GM19372 (cell line): ENCODE data around the gene EPB41L4B.
"Not testable (repeated sequence)": the region's sequence is repeated elsewhere in the genome, so short reads cannot be mapped to it uniquely, and the experiment has no call there.

Experiments used
- ATAC-seq: cut with Tn5 transposase; IDR thresholded peaks from one replicate; pipeline ENCODE4 v1.9.1; 2021; ENCODE audit warnings: mild to moderate bottlenecking, low read depth, moderate library complexity; ENCODE audit not compliant: unreplicated experiment

The EPB41L4B gene

GRCh38 chr9:109320742-109321448 lies at the start of gene EPB41L4B:
EPB41L4B (minus strand) TSS chr9:109321059; CDS start chr9:109320446, 613 bp downstream.
- ATAC-seq = peak; percentile 97

DNA sequence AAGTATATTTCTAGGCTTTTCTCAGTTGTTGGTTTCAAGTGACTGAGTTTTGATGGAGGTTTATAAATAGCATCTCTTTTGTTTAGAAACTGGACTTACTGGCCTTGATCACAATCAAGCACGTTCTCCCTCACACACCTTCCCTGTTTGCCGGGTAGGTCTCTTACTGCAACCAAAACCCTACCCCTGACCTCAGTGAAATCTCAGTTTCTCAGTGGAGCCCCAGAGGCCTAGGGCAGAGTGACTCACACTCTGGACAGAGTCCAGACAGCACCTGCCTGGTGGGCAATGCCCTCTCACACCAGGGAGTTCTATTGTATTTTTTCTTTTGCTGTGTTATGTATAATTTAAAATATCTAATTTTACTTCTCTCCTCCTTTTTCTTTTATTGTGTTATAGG lies 48.4 kb upstream of the EPB41L4B start:
- peak; percentile 74 for ATAC-seq

- no peak for ATAC-seq
Measured at GRCh38 chr9:109360771-109361170, 39.9 kb upstream of the EPB41L4B start.

DNA sequence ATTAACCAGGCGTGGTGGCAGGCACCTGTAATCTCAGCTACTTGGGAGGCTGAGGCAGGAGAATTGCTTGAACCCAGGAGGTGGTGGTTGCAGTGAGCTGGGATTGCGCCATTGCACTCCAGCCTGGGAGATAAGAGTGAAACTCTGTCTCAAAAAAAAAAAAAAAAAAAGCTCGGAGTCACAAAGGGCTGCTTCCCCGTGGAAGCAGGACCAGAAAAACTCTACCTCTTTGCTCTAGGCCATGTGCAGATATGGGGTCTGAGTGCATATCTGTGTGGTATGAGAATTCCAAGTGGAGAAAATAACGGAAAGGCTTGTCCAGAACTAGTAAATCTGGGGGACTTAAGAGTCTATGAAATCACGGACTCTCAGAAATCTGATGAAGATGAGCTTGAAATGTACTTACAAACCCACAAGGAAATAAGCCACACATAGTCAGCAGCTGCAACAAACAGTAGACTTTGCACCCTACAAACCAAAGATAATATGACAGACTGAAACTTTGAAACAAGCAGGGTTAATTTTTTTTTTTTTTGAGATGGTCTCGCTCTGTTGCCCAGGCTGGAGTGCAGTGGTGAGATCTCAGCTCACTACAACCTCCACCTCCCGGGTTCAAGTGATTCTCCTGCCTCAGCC lies 38.2 kb upstream of the EPB41L4B start:
- not testable (repeated sequence) for ATAC-seq

GRCh38 chr9:109355564-109356297 lies 34.9 kb upstream of the EPB41L4B start:
- ATAC-seq = no peak

- no peak for ATAC-seq
Measured at GRCh38 chr9:109354190-109354589, 33.3 kb upstream of the EPB41L4B start.

DNA sequence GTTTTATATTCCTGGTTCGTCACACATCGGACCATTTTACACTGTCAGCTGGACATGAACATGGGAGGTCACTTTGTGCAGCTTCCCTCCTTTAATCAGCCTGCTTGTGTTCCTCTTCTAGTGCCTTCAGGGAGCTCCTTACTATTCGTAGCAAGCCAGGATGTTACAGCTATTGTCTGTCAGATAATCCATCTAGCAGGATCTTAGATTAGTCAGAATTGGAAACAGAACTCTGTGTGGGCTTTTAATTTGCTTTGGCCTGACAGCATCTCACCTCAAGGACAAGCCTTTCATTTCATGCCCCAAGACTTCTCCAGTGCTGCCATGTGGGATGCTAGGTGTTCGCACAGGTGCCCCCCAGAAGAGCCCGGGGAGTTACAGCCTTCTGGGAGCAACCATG lies 30.2 kb upstream of the EPB41L4B start:
- ATAC-seq = no peak

DNA sequence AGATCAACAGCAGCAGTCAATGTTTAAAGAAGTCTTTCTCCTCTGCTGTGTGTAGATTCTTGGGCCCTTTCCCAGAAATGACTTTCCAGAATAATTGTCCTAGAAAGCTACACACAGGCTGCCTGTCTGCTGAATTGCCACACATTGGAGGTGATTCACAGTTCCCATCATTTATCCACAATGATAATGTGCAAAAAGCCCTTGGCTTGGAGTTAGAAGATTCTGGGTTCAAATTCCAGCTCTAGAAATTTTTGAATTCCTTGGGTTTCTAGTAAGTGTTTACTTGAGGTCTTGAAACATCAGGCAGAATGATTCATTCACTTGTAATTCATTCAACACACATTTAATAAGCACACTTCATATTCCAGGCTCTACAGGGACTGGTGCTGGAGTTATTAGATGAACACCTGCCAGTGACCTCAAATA lies 28.6 kb upstream of the EPB41L4B start:
- no peak for ATAC-seq

GRCh38 chr9:109346904-109347303 lies 26.0 kb upstream of the EPB41L4B start:
- ATAC-seq = no peak

GRCh38 chr9:109344866-109345265 lies 24.0 kb upstream of the EPB41L4B start:
- ATAC-seq = no peak

- no peak for ATAC-seq
Measured at GRCh38 chr9:109342878-109343277, 22.0 kb upstream of the EPB41L4B start.

- ATAC-seq = no peak
Measured at GRCh38 chr9:109341561-109341960, 20.7 kb upstream of the EPB41L4B start.

DNA sequence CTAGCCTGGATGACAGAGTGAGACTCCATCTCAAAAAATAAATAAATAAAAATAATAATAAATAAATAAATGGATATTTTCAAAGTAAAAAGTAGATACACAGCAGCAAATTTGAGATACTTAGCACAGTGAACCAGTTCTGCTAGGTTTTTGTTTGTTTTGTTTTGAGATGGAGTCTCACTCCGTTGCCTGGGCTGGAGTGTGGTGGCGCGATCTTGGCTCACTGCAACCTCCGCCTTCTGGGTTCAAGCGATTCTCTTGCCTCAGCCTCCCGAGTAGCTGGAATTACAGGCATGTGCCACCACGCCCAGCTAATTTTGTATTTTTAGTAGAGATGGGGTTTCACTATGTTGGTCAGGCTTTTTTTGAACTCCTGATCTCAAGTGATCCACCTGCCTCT lies 20.1 kb upstream of the EPB41L4B start:
- ATAC-seq = not testable (repeated sequence)

- ATAC-seq = no peak
Measured at GRCh38 chr9:109336409-109336808, 15.6 kb upstream of the EPB41L4B start.

GRCh38 chr9:109335929-109336328 lies 15.1 kb upstream of the EPB41L4B start:
- no peak for ATAC-seq

DNA sequence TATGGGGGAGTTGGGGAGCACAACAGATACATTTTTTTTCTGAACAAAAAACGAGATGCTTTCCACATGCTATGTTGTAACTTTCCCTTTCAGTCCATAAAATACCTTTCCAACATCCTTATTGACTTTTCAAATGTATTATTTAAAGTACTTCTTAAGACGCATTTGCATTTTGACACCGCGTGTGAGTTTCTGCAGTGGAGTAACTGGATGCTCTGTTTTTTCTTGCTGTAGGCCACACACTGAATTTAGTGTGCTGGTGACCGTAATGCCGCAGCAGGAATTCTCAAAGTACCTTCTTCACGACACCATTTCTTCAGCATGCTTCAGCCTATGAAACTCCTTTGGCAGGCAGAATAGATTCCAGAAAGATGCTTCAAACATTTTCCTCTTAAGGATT lies 14.3 kb upstream of the EPB41L4B start:
- ATAC-seq = no peak

DNA sequence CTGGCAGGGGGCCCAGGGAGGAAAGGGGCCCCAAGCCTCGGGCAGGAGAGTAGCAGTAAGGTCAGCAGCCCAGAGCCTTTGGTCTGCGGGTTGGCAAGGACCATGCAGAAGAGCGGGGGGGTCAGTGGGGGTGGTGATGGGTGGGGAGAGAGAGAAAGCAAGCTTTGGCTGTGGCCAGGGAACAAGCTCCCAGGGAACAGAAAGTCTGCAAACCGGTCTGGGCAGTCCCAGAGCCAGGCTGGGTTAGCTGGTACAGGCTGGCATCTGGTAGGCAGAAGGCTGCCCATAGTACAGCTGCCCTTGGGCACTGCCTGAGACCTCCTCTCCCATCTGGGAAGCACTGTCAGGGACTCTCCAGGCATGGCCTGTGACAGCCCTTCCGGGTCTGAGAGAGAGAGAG lies 10.5 kb upstream of the EPB41L4B start:
- no peak for ATAC-seq

GRCh38 chr9:109329638-109330258 lies 8.9 kb upstream of the EPB41L4B start:
- no peak for ATAC-seq

DNA sequence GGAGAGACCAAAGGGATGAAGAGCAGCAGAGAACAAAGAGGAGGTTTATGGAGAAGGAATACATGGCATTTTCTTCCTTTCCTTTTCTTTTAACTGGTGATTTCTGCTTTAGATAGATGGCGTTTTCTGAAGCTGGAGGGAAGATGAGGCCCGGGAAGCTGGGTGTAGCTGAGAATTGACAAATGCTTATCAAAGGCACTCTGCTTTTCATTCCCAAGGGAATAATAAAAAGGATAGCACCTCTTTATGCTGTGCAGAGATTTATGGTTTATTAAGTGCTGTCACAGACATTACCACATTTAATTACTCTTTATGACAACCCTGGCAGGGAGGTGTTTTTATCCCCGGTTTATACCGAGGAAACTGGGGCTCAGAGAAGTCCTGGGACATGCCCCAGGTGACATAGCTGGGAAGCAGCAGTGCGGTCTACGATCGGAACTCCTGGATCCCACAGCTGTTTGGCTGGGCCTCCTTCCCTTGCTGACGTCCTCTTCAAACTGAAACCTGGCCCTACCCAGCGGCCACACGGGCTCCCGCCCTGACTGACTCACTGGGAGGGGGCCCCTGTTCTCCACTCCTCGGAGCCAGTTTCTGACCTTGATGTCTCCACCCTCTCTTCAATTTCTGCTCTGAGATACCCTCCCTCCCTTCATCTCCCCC lies 8.2 kb upstream of the EPB41L4B start:
- ATAC-seq = no peak

DNA sequence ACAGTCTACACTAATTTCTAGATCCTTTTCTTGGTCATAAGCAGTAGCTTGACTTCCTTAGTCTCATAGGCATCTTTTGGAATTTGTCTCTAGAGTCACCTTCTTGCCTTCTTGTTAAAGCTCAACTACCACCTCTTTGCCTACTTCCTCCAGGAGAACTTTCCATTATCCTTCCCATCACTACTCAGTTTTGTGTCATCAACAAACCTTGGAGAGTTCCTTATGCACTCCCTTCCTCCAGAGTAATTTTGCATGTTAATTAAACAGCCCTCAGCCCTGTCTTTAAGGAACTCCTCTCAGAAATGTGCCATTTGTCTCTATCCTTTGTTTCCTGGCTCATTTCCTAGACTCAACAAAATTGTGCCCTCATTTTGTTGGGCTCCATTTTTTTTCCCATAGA lies 4.2 kb upstream of the EPB41L4B start:
- no peak for ATAC-seq

DNA sequence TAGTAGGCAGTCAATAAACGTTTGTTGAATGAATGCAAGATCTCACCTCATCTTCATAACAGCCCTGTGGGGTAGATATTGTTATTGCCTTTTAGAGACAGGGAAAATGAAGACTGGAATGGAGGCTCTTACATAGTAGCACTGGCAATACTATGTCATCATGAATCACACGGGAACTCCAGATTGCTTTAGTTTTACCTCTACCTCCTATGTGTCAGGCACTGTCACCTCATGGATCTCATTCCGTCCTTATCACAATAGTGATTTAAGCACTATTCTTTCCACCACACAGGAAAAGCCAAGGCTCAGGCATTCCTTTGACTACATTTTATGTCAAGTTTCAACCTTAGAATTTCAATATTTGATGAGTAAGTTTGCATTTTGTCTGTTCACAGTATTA lies 2.9 kb upstream of the EPB41L4B start:
- ATAC-seq = no peak
